ENCODE measurements around the gene KCTD15. TPM values are rescaled to one million over a fixed set of nuclear protein-coding genes. Genes with fewer than 3 reads are reported as not detected.

KCTD15 gene
- total and polyA plus RNA-seq, 2 donors (not counting 3 experiments of a cell fraction or from before 2014, with no cell fraction given) = 49.5 to 51.8 TPM

DNA sequence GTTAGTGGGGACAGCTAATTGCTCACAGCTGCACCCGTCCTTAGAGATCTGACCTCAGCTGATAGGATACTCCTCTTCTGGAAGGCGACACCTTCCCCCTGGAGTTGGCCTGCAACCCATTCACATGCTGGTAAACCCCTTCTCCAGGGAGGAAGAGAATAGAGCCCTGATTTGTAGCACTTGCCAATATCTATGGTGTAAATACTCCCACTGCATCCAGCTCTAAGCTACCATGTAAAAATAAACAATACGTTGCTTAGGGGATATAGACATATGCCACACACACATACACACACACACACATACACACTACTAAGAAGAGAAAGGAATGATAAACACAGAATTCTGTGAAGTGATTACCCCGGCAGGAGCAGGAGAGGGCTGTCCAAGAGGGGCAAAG is 49.4 kb upstream of the KCTD15 start:
- no peak for DNase-seq (ENCODE audit: low read depth, low spot score)
- CTCF ChIA-PET = interaction anchor here (1.2 to 1.9 kb wide), 3 partner anchors 9 to 331 kb away, joined by 3 to 5 read pairs (median 5); no protein-coding TSS in a partner anchor

More for the DNA sequence above, 49.4 kb upstream of the KCTD15 start:
- H3K79me2 ChIP-seq (ENCODE audit: control insufficient read depth, insufficient read depth, low read length) = no peaks in the 10 kb centered on the region
- POLR2A ChIA-PET = no interaction called here
- H2AFZ ChIP-seq (ENCODE audit: low read depth, low read length) = no peak overlapping the region
- no peaks in the 10 kb centered on the region for H3K36me3 ChIP-seq (ENCODE audit: control insufficient read depth in 2 of 2, extremely low read depth in 1 of 2, insufficient read depth in 2 of 2, low read length in 2 of 2)
- no peaks in the 10 kb centered on the region for H3K9me1 ChIP-seq (replicated peaks; ENCODE audit: control insufficient read depth, extremely low read depth, insufficient read depth, low read length)
- no peak overlapping the region for H3K27ac ChIP-seq (ENCODE audit: insufficient read depth, low read depth, low read length)
- no peak for FAIRE-seq
- H4K20me1 ChIP-seq (replicated peaks; ENCODE audit: control insufficient read depth, extremely low read depth, insufficient read depth, low read length) = no peaks in the 10 kb centered on the region
- no peak overlapping the region for H3K9ac ChIP-seq (replicated peaks; ENCODE audit: extremely low read depth, insufficient read depth, low read length)
- no peak overlapping the region for H3K4me2 ChIP-seq (ENCODE audit: insufficient read depth, low read length)
- intact Hi-C loops (cut with micrococcal nuclease) = no loop called here
- TF ChIP-seq POLR2AphosphoS5 (IDR thresholded peaks at IDR 0.05; ENCODE audit: insufficient read depth, low read depth, low read length) (no peak), FOS (IDR thresholded peaks at IDR 0.05; ENCODE audit: borderline replicate concordance, insufficient read depth, low read length) (no peak), POLR2A (IDR thresholded peaks at IDR 0.05; ENCODE audit: low read depth, low read length) (no peak), MYC (IDR thresholded peaks at IDR 0.05; ENCODE audit: low read depth, low read length) (no peak), CTCF (IDR thresholded peaks at IDR 0.05; ENCODE audit: extremely low read depth in 1 of 2, insufficient read depth in 1 of 2, low read depth in 1 of 2, low read length in 2 of 2) (no peak), JUN (IDR thresholded peaks at IDR 0.05; ENCODE audit: borderline replicate concordance, insufficient read depth, insufficient read length, low read depth) (no peak), EZH2 (IDR thresholded peaks at IDR 0.05; ENCODE audit: borderline replicate concordance, low read depth, low read length, severe bottlenecking) (no peak), GATA2 (IDR thresholded peaks at IDR 0.05; ENCODE audit: insufficient read depth, insufficient read length, low read depth, low read length) (no peak)
- TF ChIP-seq, protein P1, sequence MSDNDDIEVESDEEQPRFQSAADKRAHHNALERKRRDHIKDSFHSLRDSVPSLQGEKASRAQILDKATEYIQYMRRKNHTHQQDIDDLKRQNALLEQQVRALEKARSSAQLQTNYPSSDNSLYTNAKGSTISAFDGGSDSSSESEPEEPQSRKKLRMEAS (IDR thresholded peaks at IDR 0.05; ENCODE audit: insufficient read depth, insufficient read length) = no peak
- no peaks in the 10 kb centered on the region for H3K9me3 ChIP-seq (replicated peaks; ENCODE audit: control insufficient read depth, insufficient read depth, low read length)
- BruUV-seq (replicated peaks) = no TSS peak
- dilution Hi-C loops (cut with MboI; ENCODE audit: extremely low pct_ligation_motif_present, low sequenced_read_pairs) = no loop called here
- H3K27me3 ChIP-seq (ENCODE audit: control insufficient read depth in 2 of 2, insufficient read depth in 2 of 2, low read length in 2 of 2) = no peaks in the 10 kb centered on the region
- no peaks in the 10 kb centered on the region for H3K4me1 ChIP-seq (ENCODE audit: control insufficient read depth, extremely low read depth, insufficient read depth, low read length)
- no peak overlapping the region for H3K4me3 ChIP-seq (replicated peaks in 1 of 3; ENCODE audit: insufficient read depth in 1 of 3, low read depth in 1 of 3, low read length in 3 of 3)
